Retinal pigment epithelial cell (primary cell): Measurements from ENCODE around the gene CCDC59.

Experiments used
- DNase-seq: peaks from one replicate; pipeline ENCODE4 v3.0.0-alpha.2; 2010; ENCODE audit warnings: low read depth
- H3K4me3 ChIP-seq: 2 replicates; pipeline ENCODE4 v1.5.1; 2011; ENCODE audit warnings: mild to moderate bottlenecking, low read length, control low read depth, moderate library complexity
- TF ChIP-seq, protein P1 (sequence below): conservative IDR thresholded peaks from 2 replicates; pipeline ENCODE4 v1.5.1; 2011; ENCODE audit warnings: low read depth, low read length, control low read depth, inconsistent platforms

CCDC59 gene, protein sequence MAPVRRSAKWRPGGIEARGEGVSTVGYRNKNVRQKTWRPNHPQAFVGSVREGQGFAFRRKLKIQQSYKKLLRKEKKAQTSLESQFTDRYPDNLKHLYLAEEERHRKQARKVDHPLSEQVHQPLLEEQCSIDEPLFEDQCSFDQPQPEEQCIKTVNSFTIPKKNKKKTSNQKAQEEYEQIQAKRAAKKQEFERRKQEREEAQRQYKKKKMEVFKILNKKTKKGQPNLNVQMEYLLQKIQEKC

DNA sequence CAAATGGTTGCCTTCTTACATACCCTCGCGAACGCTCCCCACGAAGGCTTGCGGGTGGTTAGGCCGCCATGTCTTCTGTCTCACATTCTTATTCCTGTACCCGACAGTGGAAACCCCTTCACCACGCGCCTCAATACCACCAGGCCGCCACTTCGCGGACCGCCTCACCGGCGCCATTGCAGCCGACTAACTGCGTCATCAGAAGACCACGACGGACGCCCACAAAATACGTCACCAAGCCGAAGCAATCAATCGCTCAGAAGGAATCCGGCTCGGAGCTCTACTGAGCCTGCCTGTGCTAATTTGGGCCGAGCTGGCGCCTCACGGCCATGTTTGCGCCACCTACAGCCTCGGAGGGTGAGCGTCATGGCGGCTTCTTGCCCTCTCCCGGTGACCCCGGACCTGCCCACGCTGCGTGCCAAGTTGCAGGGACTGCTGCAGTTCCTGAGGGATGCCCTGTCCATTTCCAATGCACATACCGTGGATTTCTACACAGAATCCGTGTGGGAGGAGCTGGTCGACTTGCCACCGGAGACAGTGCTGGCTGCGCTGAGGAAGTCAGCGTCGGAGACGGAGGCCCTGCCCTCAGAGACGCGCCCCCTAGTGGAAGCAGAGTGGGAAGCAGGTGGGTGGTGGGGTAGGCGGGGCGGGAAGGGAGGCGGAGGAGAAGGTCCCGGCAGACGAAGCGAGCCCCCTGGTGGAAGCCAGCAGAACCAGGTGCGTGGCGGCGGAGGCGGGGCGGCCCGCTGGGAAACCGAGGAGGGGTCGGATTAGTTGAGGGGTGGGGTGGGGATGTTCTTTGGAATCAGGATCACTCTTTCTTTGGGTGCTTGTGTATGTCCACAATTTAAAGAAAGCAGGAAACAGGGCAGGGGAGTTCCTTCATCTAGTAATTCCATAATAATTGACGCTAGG is at the start of gene CCDC59, which contains the start of gene METTL25:
CCDC59 (minus strand) TSS at position 188 of the 915 bp plus-strand sequence; CDS start at position 177, 11 bp downstream.
METTL25 (plus strand) TSS at position 330 of the 915 bp plus-strand sequence; CDS start at position 367, 37 bp downstream.
- peak; percentile 96 for DNase-seq

DNA sequence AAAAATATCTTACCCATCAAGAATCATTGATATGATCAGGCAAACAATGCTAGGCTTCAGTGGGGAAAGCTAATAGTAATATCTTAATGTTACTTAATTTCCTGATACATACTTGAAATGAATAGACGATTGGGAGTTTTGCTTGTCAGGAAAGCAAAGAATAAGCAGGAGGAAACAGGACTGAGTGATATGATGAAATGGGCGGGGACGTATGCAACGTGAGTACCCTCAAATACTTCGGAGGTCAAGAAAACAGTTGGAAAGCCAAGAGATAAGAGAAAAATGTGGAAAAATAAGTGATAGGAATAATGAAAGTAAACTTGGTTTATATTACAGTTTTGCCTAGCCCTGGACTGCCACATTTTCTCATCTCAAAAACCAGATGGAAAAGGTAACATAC is 49.3 kb upstream of the CCDC59 start:
- TF ChIP-seq, protein P1, sequence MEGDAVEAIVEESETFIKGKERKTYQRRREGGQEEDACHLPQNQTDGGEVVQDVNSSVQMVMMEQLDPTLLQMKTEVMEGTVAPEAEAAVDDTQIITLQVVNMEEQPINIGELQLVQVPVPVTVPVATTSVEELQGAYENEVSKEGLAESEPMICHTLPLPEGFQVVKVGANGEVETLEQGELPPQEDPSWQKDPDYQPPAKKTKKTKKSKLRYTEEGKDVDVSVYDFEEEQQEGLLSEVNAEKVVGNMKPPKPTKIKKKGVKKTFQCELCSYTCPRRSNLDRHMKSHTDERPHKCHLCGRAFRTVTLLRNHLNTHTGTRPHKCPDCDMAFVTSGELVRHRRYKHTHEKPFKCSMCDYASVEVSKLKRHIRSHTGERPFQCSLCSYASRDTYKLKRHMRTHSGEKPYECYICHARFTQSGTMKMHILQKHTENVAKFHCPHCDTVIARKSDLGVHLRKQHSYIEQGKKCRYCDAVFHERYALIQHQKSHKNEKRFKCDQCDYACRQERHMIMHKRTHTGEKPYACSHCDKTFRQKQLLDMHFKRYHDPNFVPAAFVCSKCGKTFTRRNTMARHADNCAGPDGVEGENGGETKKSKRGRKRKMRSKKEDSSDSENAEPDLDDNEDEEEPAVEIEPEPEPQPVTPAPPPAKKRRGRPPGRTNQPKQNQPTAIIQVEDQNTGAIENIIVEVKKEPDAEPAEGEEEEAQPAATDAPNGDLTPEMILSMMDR: no peak
- no peak for DNase-seq
- no peak overlapping the region for H3K4me3 ChIP-seq

More for the DNA sequence above, at the start of gene CCDC59, which contains the start of gene METTL25:
- TF ChIP-seq, protein P1: peak; percentile 73
- peak within 1 kb of the TSS; percentile 97 for H3K4me3 ChIP-seq

DNA sequence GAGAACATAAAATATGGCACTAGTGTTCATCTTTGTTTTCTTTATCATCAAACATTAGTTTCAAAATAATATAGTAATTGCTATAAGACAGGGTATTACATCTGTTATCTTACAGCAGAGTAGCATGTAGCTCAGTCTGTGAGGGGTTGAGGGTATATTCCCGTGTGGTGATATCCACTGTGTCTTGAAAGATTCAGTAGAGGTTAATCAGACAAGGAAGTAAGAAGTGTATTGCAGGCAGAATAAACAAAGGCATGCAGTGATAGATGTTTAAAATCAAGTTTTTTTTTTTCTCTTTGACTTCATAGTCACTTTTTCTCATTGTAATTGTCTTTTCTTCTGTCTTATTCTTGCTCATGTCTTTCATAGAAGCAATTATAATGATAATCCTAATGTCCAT is 48.5 kb upstream of the CCDC59 start:
- DNase-seq: no peak
- TF ChIP-seq, protein P1: no peak
- no peak overlapping the region for H3K4me3 ChIP-seq

DNA sequence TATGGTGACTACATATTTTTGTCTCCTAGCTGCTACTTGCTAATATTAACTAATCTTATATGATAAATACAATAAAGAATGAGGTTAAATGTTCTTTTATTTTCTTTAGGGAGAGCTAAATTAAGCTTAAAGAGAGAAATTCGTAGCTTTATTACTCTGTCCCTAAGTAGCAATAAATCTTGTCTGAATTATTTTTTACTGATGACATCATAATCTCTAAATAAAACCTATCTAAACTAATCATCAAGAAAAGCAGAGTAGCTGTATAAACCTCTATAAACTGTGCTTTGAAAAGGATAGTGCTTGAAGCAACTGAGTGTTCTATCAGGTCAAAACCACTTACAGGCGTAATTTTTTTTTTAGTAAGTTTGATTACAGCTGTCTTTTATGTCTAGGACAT is 42.6 kb upstream of the CCDC59 start:
- H3K4me3 ChIP-seq: no peak overlapping the region
- TF ChIP-seq, protein P1: no peak
- no peak for DNase-seq

DNA sequence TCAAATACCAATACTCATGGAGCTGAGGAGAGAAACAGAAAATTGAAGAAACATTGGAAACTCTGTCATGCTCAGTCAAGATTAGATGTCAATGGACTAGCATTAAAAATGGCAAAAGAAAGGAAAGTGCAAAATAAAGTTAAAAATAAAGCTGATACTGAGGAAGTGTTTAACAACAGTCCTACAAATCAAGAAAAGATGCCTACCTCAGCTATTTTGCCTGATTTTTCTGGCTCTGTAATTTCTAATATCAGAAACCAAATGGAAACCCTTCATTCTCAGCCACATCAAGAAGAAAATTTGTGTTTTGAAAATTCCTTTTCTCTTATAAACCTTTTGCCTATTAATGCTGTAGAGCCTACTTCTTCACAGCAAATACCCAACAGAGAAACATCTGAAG is 40.7 kb upstream of the CCDC59 start:
- H3K4me3 ChIP-seq: no peak overlapping the region
- TF ChIP-seq, protein P1: no peak
- no peak for DNase-seq

DNA sequence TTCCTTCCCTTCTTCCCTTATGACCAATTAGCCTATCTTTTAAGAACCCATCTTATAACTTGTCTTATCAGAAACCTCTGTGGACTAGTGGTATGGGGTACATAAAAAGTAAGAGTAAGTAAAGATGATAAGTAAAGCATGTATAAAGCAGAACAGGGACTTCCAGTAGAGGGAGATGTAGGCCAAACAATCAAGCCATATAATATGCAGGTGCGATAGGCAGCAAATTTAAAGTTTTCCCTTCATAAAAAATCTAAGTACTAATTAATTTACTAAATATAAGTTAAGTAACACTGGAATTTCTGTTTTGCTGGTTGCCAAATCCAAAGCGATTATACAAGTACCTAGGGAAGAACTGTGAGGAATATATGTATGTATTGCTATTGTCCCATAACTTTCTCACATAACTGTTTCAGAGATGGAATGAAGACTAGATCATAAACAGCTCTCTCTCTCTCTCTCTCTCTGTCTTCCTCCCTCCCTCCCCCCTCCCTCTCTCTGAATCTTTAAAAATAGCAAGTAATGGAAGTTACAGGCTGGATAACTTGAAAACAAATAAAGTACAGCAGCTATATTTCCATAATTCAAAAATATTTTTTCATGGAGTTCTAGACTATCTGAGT is 25.9 kb upstream of the CCDC59 start:
- TF ChIP-seq, protein P1: peak; percentile 67
- DNase-seq: peak; percentile 10
- H3K4me3 ChIP-seq: no peak overlapping the region
